ENCODE results near the gene ZNF135.

DNA sequence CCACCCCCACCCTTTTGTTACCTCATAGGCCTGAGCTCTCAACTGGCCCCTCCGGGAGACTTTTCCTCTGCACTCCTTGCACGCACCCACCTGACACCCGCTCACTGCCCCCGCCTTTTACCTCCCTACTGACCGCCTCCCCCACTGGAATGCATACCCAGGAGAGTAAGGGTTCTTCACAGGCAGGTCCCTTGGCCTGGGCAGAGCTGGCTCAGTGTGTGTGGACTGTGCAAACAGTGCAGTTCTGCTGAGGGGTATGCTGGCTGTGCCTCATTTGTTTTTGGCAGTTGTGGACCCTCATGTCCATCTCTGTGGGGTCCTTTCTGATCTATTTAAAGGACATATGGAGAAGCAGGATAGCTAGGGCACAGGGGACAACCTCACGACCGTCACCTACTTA lies 34.0 kb downstream of the ZNF135 start:
- TF ChIP-seq, protein P1, sequence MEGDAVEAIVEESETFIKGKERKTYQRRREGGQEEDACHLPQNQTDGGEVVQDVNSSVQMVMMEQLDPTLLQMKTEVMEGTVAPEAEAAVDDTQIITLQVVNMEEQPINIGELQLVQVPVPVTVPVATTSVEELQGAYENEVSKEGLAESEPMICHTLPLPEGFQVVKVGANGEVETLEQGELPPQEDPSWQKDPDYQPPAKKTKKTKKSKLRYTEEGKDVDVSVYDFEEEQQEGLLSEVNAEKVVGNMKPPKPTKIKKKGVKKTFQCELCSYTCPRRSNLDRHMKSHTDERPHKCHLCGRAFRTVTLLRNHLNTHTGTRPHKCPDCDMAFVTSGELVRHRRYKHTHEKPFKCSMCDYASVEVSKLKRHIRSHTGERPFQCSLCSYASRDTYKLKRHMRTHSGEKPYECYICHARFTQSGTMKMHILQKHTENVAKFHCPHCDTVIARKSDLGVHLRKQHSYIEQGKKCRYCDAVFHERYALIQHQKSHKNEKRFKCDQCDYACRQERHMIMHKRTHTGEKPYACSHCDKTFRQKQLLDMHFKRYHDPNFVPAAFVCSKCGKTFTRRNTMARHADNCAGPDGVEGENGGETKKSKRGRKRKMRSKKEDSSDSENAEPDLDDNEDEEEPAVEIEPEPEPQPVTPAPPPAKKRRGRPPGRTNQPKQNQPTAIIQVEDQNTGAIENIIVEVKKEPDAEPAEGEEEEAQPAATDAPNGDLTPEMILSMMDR (IDR thresholded peaks at IDR 0.05): no peak
- TF ChIP-seq EP300 (IDR thresholded peaks at IDR 0.05): no peak
- TF ChIP-seq POLR2A (IDR thresholded peaks at IDR 0.05): no peak
